Uterus (tissue), 4 donors: ENCODE results near the gene MYCN. TPM values are rescaled to one million over a fixed set of nuclear protein-coding genes. Genes with fewer than 3 reads are reported as not detected.
"Not testable (repeated sequence)": the region's sequence is repeated elsewhere in the genome, so short reads cannot be mapped to it uniquely, and the experiment has no call there.

ENCODE experiments used
- DNase-seq, 2 donors: peaks; one replicate each; pipeline ENCODE4 v3.0.0-alpha.2; 2019 to 2020
- H3K27ac ChIP-seq, 2 donors: fragments of 200-600 bp; sonication (generic); 1 replicate in 1 of 2; 2 replicates in 1 of 2; pipeline ENCODE4 v1.5.1; 2016 to 2018
- H3K27me3 ChIP-seq, 2 donors: fragments of 200-600 bp; sonication (generic); one replicate each; pipeline ENCODE4 v1.5.1; 2018 to 2019; ENCODE audit warnings: control low read depth in 1 of 2
- H3K36me3 ChIP-seq, 2 donors: fragments of 200-600 bp; sonication (generic); one replicate each; pipeline ENCODE4 v1.5.1; 2019; ENCODE audit warnings: control low read depth in 1 of 2
- H3K4me1 ChIP-seq, 2 donors: fragments of 200-600 bp; sonication (generic); one replicate each; pipeline ENCODE4 v1.5.1; 2018 to 2019; ENCODE audit warnings: control low read depth in 1 of 2
- H3K4me3 ChIP-seq, 2 donors: fragments of 200-600 bp; sonication (generic); 1 replicate in 1 of 2; 2 replicates in 1 of 2; pipeline ENCODE4 v1.5.1; 2018 to 2019; ENCODE audit warnings: mild to moderate bottlenecking in 1 of 2
- H3K9me3 ChIP-seq, 2 donors: fragments of 200-600 bp; sonication (generic); one replicate each; pipeline ENCODE4 v1.5.1; 2019; ENCODE audit warnings: control low read depth in 1 of 2
- POLR2A ChIP-seq, 2 donors: fragments of 450-650 bp; IDR thresholded peaks; one replicate each; pipeline ENCODE4 v1.6.1; 2016; ENCODE audit warnings: antibody characterized with exemption in 2 of 2, mild to moderate bottlenecking in 1 of 2, moderate library complexity in 1 of 2
- intact Hi-C: fragments of 100-400 bp; cut with DNase I; formaldehyde crosslinking; loops from one replicate; pipeline ENCODE4 v1.15.1; 2023; ENCODE audit warnings: low total_unique reads
- total RNA-seq, 4 donors: library from RNA; depleted of rRNA in 3 of 4; stranded (reverse); fragments of >200 nt in 3 of 4; gene quantifications; one replicate each; pipeline versions ENCODE4 v1.1.0 to v1.2.4, GENCODE V29; 2014 to 2023
- TF ChIP-seq, protein P1 (sequence below), 4 experiments: fragments of 200-600 bp in 2 of 4; fragments of 450-650 bp in 2 of 4; sonication (generic) in 2 of 4; IDR thresholded peaks; one replicate each; pipeline ENCODE4 v1.5.1; 2016 to 2019; ENCODE audit warnings: antibody characterized with exemption in 4 of 4, mild to moderate bottlenecking in 2 of 4, moderate library complexity in 1 of 4
- donor health status: DM: yes; HTN: yes; CAD: no.

MYCN gene
- total RNA-seq, 4 donors from 2014 or later, result 1.3 to 4.1 (median 1.9) TPM; not detected in 1

DNA sequence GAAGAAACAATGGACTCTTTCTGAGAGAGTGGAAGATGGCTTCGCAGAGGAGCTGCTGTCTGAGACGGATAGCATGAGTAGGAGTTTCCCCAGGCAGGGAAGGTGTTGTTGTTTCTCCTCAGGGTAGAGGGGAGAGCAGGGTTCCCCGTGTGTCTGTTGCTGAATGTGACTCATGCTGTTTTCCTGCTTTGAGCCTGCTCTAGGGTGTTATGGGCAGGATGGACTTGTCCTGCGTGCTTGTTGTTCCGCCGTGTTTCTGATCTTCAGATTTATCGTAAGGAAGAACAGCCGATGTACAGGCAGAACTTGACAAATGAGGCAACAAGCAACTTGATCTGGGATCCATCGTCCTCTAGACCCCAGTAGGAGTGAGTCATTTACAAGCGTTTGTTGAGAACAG is 19.7 kb upstream of the MYCN start:
- DNase-seq, result no peak
- Histone ChIP-seq H3K27me3 (no peaks in the 10 kb centered on the region), H3K4me3 (no peak overlapping the region), H3K4me1 (no peaks in the 10 kb centered on the region), H3K27ac (no peak overlapping the region), H3K36me3 (no peaks in the 10 kb centered on the region), H3K9me3 (no peaks in the 10 kb centered on the region)
- intact Hi-C loops, result no loop called here
- TF ChIP-seq, protein P1, sequence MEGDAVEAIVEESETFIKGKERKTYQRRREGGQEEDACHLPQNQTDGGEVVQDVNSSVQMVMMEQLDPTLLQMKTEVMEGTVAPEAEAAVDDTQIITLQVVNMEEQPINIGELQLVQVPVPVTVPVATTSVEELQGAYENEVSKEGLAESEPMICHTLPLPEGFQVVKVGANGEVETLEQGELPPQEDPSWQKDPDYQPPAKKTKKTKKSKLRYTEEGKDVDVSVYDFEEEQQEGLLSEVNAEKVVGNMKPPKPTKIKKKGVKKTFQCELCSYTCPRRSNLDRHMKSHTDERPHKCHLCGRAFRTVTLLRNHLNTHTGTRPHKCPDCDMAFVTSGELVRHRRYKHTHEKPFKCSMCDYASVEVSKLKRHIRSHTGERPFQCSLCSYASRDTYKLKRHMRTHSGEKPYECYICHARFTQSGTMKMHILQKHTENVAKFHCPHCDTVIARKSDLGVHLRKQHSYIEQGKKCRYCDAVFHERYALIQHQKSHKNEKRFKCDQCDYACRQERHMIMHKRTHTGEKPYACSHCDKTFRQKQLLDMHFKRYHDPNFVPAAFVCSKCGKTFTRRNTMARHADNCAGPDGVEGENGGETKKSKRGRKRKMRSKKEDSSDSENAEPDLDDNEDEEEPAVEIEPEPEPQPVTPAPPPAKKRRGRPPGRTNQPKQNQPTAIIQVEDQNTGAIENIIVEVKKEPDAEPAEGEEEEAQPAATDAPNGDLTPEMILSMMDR (IDR thresholded peaks at IDR 0.05), result no peak
- no peak for TF ChIP-seq POLR2A (IDR thresholded peaks at IDR 0.05)

DNA sequence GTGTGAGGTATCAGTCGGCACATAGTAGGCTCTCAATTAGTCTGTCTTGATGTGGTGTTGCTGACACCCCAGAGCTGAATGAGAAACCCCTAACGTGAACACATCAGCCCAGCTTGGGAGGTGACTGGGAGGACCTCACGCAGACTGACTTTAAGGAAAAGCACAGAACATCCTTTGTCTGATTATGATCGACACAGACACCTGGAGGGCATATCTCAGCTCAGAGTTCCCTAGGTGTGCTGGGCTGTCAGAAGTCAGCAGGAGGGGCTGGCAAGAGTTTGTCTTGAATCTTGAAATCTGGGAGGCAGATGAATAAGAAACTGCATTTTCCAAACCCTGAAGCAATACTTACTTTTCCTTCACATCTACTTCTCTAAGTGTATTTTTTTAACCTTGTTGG is 16.8 kb upstream of the MYCN start:
- H3K36me3 ChIP-seq, result no peaks in the 10 kb centered on the region
- no peak overlapping the region for H3K4me3 ChIP-seq
- no peaks in the 10 kb centered on the region for H3K9me3 ChIP-seq
- DNase-seq, result no peak
- TF ChIP-seq, protein P1 (IDR thresholded peaks at IDR 0.05), result no peak
- TF ChIP-seq POLR2A (IDR thresholded peaks at IDR 0.05), result no peak
- H3K27me3 ChIP-seq, result no peaks in the 10 kb centered on the region
- intact Hi-C loops, result no loop called here
- H3K4me1 ChIP-seq, result no peaks in the 10 kb centered on the region
- H3K27ac ChIP-seq, result no peak overlapping the region

DNA sequence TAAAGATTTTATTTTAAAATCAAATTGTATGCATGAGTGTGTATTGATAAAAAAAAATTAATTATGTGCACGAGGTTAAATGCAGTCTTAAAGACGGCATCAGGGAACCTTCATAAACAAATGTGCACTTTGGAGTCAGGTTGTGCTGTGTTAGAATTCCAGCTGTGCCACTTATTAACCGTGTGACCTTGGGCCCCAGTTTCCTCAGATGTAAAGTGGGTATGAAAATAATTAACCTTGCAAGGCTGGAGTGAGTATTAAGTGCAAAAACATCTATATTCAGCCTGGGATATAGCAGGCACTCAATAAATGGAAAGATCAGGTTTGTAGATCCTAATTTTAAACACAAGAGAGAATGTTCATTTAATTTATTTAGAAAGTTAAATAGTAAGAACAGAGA is 14.5 kb upstream of the MYCN start:
- intact Hi-C loops, result no loop called here
- no peak for DNase-seq
- Histone ChIP-seq H3K9me3 (no peaks in the 10 kb centered on the region), H3K36me3 (no peaks in the 10 kb centered on the region), H3K27me3 (no peaks in the 10 kb centered on the region), H3K27ac (no peak overlapping the region), H3K4me3 (no peak overlapping the region), H3K4me1 (no peaks in the 10 kb centered on the region)
- TF ChIP-seq, protein P1 (IDR thresholded peaks at IDR 0.05), result no peak
- no peak for TF ChIP-seq POLR2A (IDR thresholded peaks at IDR 0.05)

DNA sequence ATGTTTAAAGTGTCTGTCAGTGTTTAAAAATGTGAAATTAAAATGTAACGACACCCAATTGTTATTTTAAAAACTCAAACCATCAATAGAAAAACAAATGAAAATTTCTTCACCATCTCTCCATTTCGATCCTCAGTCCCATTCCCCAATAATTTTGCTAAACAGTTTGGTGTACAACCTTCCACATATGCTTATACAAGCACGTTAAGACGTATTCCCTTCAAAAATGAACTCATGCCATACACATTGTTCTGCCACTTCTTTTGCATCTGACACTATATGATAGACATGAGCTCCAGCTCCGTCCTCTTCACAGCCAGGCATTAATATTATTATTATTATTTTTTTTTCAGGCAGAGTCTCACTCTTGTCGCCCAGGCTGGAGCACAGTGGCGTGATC is 14.1 kb upstream of the MYCN start:
- DNase-seq, result no peak
- Histone ChIP-seq H3K9me3 (no peaks in the 10 kb centered on the region), H3K27ac (no peak overlapping the region), H3K4me3 (no peak overlapping the region), H3K36me3 (no peaks in the 10 kb centered on the region), H3K27me3 (no peaks in the 10 kb centered on the region), H3K4me1 (no peaks in the 10 kb centered on the region)
- intact Hi-C loops, result no loop called here
- TF ChIP-seq, protein P1 (IDR thresholded peaks at IDR 0.05), result no peak
- TF ChIP-seq POLR2A (IDR thresholded peaks at IDR 0.05), result no peak

DNA sequence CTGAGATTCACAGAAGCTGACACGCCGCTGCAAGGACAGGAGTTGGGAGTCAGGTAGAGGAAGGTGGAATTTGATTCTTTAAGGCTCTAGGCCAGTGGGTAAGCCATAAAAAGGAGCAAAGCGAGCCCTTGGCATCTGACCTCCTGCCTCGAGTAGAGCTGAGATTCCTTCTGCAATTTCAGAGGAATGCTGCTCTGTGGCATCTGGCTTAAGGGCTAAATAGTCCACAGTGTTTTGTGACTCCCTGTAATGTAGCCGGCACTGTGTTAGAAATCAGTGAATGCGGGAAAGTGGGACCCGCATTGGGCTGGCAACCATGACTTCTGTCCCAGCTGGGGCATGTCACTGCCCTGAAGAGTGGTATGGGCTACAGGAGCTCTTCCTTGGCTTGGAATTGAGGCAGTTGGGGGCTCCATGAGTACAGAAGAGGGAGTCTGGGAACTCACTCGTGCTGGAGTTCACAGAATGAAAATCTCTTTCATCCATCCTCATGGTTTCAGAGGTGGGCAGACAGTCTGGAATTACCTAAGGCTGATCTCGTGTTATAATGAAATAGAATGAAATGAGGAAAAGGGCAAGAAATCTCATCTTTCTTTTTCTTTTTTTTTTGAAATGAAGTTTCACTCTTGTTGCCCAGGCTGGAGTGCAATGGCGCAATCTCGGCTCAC is 12.7 kb upstream of the MYCN start:
- H3K9me3 ChIP-seq, result no peaks in the 10 kb centered on the region
- H3K36me3 ChIP-seq, result no peaks in the 10 kb centered on the region
- TF ChIP-seq, protein P1 (IDR thresholded peaks at IDR 0.05), result no peak
- TF ChIP-seq POLR2A (IDR thresholded peaks at IDR 0.05), result no peak
- intact Hi-C loops, result no loop called here
- H3K4me1 ChIP-seq, result no peaks in the 10 kb centered on the region
- no peak overlapping the region for H3K4me3 ChIP-seq
- DNase-seq, result no peak
- H3K27me3 ChIP-seq, result no peaks in the 10 kb centered on the region
- no peak overlapping the region for H3K27ac ChIP-seq

DNA sequence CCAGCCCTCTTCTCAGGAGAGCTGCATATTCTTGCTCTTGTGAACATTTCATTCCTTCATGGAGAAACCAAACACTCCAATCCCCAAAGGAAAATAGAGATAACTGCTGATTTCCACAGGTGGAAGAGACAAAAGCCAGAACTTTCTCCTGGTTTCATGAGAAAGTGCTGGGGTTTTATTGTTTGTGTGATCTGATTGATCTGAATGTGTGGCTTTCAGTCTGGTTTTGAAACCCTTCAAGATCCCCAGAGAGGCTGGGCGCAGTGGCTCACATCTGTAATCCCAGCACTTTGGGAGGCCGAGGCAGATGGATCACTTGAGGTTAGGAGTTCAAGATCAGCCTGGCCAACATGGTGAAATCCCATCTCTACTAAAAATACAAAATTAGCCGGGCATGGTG is 11.3 kb upstream of the MYCN start:
- H3K27ac ChIP-seq, DNase-seq, H3K36me3 ChIP-seq, intact Hi-C loops, H3K4me3 ChIP-seq, H3K4me1 ChIP-seq, H3K27me3 ChIP-seq, H3K9me3 ChIP-seq: not testable (repeated sequence)
